Measurements from ENCODE around the gene ZNF219. TPM values are rescaled to one million over a fixed set of nuclear protein-coding genes. Genes with fewer than 3 reads are reported as not detected.

ZNF219 gene
- polyA plus RNA-seq, 3 donors: 0.49 to 7.2 (median 0.68) TPM

DNA sequence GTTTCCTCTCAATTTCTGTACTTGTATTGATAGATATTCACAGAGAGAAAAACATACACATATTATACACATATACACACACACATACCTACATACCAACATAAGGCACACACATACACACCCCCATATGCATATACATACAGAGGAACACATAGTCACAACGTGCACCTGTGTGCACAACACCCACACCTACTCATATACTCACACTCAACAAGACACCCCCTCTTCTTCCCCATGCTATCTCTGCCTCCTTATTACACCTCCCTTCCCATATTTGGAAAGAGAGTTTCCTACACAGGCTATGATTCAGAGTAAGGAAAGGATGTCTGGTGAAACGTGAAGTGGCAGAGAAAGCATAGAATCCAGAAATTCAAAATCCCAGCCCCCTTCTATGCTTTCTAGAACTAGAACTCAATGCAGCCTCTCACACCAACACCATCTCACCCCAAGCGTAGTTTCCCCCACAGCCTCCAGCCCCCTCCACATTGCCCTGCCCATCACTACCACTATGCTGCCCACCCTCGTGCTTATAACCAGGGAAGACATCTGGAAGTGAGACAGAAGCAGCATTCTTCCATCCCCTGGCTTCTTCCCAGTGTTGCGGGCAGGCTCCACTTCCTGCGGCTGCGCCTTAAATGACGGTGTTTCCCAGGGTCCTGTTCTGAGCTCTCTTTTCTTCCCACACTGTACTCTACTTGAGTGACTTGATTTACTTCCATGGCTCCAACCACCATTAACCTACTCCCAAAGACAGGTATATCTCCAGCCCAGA is 38.4 kb downstream of the ZNF219 start:
- no peaks in the 10 kb centered on the region for H4K20me1 ChIP-seq (ENCODE audit: insufficient read depth, low read length)
- peaks cover 0 to under 1% (median 0%) of the 10 kb centered on the region in 7 donors for H3K9me3 Mint-ChIP-seq
- WGBS (ENCODE audit: insufficient coverage): 90% methylated on average over 4 of the region's 8 CpGs
- peaks cover 5 to 13% (median 11%) of the 10 kb centered on the region in 3 donors for H3K27me3 Mint-ChIP-seq (ENCODE audit: low read depth in 3 of 3)
- no peak overlapping the region for H3K9ac ChIP-seq (ENCODE audit: insufficient read depth, low read length, poor library complexity, severe bottlenecking)
- H3K4me3 Mint-ChIP-seq: no peak overlapping the region
- no peaks in the 10 kb centered on the region for H3K4me1 Mint-ChIP-seq
- H3K4me1 ChIP-seq (ENCODE audit: control insufficient read depth in 1 of 2, insufficient read depth in 2 of 2, low read length in 2 of 2): no peaks in the 10 kb centered on the region
- H3K27me3 ChIP-seq (ENCODE audit: control insufficient read depth in 2 of 2, insufficient read depth in 2 of 2, low read length in 2 of 2): peaks cover 0 to 8% of the 10 kb centered on the region in 2 donors
- no peak overlapping the region for H3K27ac Mint-ChIP-seq
- intact Hi-C loops (cut with micrococcal nuclease): loop anchor here (5.0 to 10.0 kb wide), 2 partner anchors 43 to 45 kb away; no protein-coding TSS in a partner anchor
- DNase-seq: no peak
- TF ChIP-seq, protein P1, sequence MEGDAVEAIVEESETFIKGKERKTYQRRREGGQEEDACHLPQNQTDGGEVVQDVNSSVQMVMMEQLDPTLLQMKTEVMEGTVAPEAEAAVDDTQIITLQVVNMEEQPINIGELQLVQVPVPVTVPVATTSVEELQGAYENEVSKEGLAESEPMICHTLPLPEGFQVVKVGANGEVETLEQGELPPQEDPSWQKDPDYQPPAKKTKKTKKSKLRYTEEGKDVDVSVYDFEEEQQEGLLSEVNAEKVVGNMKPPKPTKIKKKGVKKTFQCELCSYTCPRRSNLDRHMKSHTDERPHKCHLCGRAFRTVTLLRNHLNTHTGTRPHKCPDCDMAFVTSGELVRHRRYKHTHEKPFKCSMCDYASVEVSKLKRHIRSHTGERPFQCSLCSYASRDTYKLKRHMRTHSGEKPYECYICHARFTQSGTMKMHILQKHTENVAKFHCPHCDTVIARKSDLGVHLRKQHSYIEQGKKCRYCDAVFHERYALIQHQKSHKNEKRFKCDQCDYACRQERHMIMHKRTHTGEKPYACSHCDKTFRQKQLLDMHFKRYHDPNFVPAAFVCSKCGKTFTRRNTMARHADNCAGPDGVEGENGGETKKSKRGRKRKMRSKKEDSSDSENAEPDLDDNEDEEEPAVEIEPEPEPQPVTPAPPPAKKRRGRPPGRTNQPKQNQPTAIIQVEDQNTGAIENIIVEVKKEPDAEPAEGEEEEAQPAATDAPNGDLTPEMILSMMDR (IDR thresholded peaks at IDR 0.05): no peak
- H3K79me2 ChIP-seq (ENCODE audit: insufficient read depth, low read length): no peaks in the 10 kb centered on the region
- H3K4me2 ChIP-seq (replicated peaks; ENCODE audit: extremely low read depth, low read length, poor library complexity, severe bottlenecking): no peak overlapping the region
- no peaks in the 10 kb centered on the region for H3K36me3 ChIP-seq (replicated peaks in 1 of 2; ENCODE audit: control insufficient read depth in 1 of 2, insufficient read depth in 2 of 2, low read length in 2 of 2)
- H2AFZ ChIP-seq (ENCODE audit: insufficient read depth, low read depth, low read length, poor library complexity, severe bottlenecking): no peak overlapping the region
- H3K36me3 Mint-ChIP-seq: no peaks in the 10 kb centered on the region
- H3K9me3 ChIP-seq (replicated peaks in 1 of 2; ENCODE audit: control insufficient read depth in 1 of 2, insufficient read depth in 1 of 2, low read length in 2 of 2): no peaks in the 10 kb centered on the region
- no peak overlapping the region for H3K4me3 ChIP-seq (replicated peaks in 1 of 3; ENCODE audit: low read depth in 2 of 3, low read length in 3 of 3)
- H3K27ac ChIP-seq (ENCODE audit: low read depth in 1 of 2, low read length in 2 of 2): no peak overlapping the region

DNA sequence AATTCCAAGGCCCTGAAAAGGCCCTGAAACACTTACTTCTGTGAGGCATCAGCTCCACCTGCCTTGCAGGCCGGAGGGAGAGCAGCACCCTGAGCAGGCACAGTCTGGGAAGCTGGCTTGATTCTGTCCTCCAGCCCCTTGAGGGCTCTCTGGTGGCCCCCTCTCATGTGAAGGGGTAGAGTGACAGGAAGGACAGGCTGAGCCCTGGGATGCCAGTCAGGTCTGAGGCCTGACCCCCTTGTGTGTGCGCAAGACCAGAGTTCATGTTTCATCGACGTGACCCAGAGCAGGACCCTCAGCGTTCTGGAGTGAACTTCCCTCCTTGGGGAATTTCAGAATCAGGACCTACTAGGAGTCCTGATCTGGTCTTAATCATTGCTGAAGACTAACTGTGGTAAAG is 39.6 kb downstream of the ZNF219 start:
- no peaks in the 10 kb centered on the region for H4K20me1 ChIP-seq (ENCODE audit: insufficient read depth, low read length)
- no peak overlapping the region for H3K9ac ChIP-seq (ENCODE audit: insufficient read depth, low read length, poor library complexity, severe bottlenecking)
- H3K9me3 ChIP-seq (replicated peaks in 1 of 2; ENCODE audit: control insufficient read depth in 1 of 2, insufficient read depth in 1 of 2, low read length in 2 of 2): no peaks in the 10 kb centered on the region
- H3K36me3 ChIP-seq (replicated peaks in 1 of 2; ENCODE audit: control insufficient read depth in 1 of 2, insufficient read depth in 2 of 2, low read length in 2 of 2): no peaks in the 10 kb centered on the region
- H3K27me3 Mint-ChIP-seq (ENCODE audit: low read depth in 3 of 3): peaks cover 5 to 11% (median 9%) of the 10 kb centered on the region in 3 donors
- intact Hi-C loops (cut with micrococcal nuclease): loop anchor here in 1 of 2 donors (5.0 kb wide), 1 partner anchor 42 kb away; no protein-coding TSS in a partner anchor
- H3K27ac Mint-ChIP-seq: no peak overlapping the region
- no peak for DNase-seq
- TF ChIP-seq, protein P1 (IDR thresholded peaks at IDR 0.05): no peak
- peaks cover 0 to 8% of the 10 kb centered on the region in 2 donors for H3K27me3 ChIP-seq (ENCODE audit: control insufficient read depth in 2 of 2, insufficient read depth in 2 of 2, low read length in 2 of 2)
- no peak overlapping the region for H2AFZ ChIP-seq (ENCODE audit: insufficient read depth, low read depth, low read length, poor library complexity, severe bottlenecking)
- no peak overlapping the region for H3K4me3 Mint-ChIP-seq
- no peaks in the 10 kb centered on the region for H3K79me2 ChIP-seq (ENCODE audit: insufficient read depth, low read length)
- WGBS (ENCODE audit: insufficient coverage): 98% methylated on average over 5 of the region's 5 CpGs
- no peak overlapping the region for H3K4me3 ChIP-seq (replicated peaks in 1 of 3; ENCODE audit: low read depth in 2 of 3, low read length in 3 of 3)
- no peak overlapping the region for H3K27ac ChIP-seq (ENCODE audit: low read depth in 1 of 2, low read length in 2 of 2)
- no peaks in the 10 kb centered on the region for H3K4me1 ChIP-seq (ENCODE audit: control insufficient read depth in 1 of 2, insufficient read depth in 2 of 2, low read length in 2 of 2)
- no peak overlapping the region for H3K4me2 ChIP-seq (replicated peaks; ENCODE audit: extremely low read depth, low read length, poor library complexity, severe bottlenecking)
- H3K9me3 Mint-ChIP-seq: no peaks in the 10 kb centered on the region
- H3K36me3 Mint-ChIP-seq: no peaks in the 10 kb centered on the region
- no peaks in the 10 kb centered on the region for H3K4me1 Mint-ChIP-seq
